ENCODE measurements around the gene COBL.

Gene COBL

GRCh38 chr7:51140199-51141164 is 176.1 kb downstream of the COBL start:
- DNase-seq, result no peak

DNA sequence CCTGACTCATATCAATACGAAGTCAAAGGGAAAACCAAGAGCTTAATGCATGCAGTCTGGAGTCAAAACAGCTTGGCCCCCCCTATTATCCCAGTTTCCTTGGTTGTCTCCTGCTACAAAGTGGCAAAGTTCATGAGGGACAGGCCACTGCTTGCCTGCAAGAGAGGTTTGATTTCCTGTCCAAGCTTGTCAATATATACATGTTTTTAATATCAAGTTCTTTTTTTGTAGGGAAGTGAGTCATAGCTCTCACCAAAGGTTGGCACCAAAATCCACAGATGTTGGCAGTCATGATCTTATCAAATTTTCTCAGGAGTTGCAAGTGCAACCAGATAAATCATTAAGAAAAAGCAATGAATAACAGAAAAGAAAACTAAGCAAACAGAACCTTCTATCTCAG is 176.8 kb downstream of the COBL start:
- DNase-seq, result no peak

DNA sequence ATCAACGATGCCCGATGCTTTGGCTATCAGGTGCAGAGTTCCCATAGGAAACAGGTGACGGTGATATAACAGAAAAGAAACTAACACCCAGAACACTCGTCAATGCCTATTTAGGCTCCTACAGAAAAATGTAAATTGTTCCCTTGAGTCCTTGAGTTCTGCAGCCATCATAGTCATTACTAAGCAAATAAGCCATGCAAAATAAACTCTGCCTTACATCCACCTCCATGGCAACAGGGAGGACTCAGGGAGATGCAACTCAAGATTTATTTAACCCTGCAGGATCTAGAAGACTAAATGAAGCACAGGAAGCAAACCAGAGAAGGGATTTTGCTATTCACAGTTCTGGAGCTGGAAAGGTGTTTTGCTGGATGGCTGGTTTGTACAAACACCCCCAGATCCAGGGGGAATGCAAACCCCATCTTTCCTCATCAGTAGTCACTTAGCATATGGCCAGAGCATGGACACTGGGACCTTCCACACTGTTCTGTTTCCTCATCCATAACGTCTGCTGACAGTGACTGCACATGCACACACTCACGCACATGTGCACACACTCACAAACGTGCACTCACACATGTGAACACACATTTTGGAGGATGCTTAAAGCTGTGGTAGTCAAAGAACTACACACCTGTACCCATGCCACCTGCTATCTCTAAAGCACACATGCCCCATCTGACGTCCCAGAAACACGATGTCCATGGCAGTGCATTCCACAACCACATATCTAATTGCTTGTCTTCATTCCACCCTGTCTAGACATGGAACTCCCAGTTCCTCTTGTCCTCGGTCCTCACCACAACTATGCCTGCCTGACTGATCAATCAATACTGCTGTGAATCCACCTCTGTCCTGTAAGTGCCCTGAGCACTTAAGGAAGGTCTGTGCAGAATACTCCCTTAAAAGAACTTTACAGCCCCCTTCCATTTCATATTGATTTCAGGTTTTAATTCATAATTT is 178.2 kb downstream of the COBL start:
- no peak for DNase-seq

- DNase-seq, result no peak
Observed at GRCh38 chr7:51135576-51135975, 181.0 kb downstream of the COBL start.

GRCh38 chr7:51134013-51134441 is 182.6 kb downstream of the COBL start:
- DNase-seq, result no peak

DNA sequence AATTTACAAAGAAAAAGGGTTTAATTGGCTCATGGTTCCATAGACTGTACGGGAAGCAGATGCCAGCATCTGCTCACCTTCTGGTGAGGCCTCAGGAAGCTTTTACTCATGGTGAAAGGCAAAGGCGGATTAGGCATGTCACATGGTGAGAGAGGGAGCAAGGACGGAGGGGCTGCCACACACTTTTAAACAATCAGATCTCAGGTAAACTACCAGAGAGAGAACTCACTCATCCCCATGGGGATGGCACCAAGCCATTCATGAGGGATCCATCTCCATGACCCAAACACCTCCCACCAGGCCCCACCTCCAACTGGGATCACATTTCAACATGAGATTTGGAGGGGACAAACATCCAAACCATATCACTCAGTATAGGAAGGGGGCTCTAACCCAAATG is 183.9 kb downstream of the COBL start:
- DNase-seq, result no peak

DNA sequence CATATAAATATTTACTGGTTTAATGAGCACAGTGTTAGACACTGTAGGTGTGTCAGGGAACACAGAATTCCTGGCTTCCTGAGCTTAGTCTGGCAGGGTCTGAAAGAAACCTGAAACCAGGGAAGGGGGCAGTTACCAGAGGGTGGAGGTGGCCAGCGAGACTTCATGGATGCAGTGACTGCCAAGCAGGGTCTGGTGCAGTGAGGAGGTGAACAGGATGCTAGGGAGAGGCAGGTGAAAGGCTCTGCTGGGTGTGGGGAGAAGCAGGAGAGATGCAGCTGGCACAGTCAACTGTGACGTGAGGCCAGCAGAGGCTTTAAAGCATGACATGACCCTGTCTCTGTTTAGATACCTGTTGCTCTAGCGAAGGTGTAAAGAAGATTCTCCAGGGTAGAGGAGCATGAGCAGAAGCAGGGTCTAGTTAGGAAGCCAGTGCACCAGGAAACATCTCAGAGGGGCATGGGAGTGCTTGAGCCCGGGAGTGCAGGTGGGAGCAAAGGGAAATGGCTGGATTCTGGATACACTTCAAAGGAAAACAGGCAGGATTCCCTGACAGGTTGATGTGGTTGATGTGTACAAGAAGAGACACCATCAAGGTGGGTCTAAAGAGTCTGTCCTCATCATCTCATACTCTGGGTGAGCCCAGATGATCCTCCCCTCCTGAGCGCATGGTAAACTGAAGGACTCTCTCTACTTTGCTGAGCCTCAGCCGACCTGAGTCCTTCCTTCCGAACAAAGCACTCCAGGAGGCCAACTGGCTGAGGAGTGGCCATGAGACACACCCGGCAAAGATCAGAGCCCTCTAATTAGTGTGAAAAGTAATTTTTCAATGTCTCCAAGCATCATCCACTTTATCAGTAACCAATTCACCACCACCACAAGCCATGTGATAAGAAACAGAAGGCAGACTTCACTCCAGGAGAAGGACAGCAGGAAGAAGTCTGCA is 186.8 kb downstream of the COBL start:
- DNase-seq, result no peak

GRCh38 chr7:51128545-51129435 is 187.8 kb downstream of the COBL start:
- no peak for DNase-seq

- DNase-seq, result no peak
Observed at GRCh38 chr7:51127618-51127904, 189.0 kb downstream of the COBL start.

GRCh38 chr7:51126813-51127617 is 189.6 kb downstream of the COBL start:
- no peak for DNase-seq

DNA sequence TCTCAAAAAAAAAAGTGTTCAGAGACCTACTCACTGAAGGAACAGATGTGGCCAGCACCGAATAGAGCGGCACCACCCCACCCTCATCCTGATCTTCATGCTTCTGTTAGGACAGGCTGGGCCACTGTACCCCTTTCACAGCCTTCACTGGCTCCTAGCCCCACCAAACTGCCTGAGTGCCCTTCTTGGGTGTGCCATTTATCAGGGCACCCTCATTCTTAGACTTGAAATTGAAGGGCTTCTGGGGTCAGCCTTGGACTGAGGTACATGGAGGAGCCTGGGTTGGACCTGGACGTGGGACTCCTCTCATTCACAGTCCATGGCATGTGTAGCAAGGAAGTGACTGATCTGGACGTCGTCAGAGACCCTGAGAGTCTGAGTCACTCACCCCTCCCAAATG is 190.3 kb downstream of the COBL start:
- no peak for DNase-seq

GRCh38 chr7:51124321-51124720 is 192.3 kb downstream of the COBL start:
- no peak for DNase-seq

DNA sequence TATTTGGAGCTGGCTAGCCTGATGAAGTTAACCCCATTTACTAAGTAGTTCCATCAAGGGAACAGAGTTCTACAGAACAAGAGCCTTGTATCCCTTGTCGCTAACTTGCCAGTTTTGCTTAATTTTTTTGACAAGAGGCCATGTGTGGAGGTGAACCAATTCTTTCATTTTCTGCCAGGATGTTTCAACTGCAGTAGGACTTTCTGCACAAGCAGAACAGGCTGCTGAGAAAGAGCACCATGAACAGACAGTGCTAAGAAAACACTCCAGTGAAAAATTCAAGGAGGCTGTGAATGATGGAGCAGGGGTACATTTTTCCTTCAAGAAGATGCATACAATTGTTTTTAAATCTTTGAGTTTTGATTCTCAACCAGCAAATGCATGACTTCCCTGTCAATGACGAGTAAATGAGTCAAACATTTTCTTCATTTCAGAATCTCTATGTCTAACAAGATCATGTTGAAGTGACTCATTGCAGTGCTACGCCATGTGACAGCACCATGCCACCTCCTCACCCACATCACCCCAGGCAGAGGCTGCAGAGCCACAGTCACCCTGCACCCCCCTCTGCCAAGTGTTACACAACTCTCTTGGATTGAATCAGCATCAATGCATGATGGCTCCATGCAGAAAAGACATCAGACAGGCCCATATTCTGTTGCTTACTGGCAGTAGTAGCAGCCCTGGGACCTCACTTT is 193.1 kb downstream of the COBL start:
- DNase-seq, result no peak

DNA sequence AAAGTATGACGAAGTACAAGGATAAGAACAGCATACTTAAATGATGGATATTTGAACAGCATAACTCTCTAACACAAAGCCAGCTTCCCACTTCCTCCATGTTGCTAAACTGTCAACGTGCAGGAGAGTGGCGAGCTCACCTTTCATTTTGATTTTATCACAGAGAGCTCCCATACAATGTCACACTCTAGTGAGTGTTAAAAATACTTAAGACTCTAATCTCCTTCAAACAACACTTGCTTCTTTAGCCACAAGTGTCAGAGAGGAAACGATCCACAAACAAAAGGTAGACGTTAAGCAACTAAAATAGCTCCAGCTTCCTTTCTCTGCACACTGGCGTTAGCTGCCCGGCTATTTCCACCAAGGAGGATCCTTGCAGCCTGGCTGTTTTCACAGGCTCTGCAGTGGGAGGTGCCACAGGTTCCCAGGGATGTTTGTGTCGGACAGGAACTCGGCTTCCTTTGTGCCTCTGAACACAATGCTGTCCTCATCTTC is 194.6 kb downstream of the COBL start:
- no peak for DNase-seq

DNA sequence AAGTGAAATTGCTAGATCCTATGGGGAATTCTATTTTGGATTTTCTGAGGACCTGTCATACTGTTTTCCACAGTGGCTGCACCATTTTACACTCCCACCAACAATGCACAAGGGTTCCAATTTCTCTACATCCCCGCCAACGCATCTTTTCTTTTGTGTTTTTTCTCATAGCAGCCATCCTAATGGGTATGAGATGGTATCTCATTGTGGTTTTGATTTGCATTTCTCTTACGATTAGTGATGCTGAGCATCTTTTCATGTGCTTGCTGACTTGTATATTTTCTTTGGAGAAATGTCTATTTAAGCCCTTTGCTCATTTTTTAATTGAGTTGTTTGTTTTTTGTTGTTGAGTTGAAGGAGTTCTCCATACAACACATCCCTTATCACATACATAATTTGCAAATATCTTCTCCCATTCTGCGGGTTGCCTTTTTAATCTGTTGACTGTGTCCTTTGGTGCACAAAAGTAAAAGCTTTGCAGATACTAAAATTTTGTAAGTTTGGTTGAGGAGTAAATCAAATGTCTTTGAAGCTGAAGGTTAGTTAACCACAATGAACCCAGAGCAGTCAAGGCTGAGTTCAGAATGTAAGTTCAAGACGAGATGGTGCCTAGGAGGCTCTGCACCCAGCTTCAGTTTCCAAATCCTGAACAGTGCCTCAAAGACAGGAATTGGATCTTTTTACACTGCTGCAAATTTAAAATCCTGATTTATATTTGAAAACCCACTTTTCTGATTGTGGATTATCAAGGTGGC is 195.4 kb downstream of the COBL start:
- no peak for DNase-seq

GRCh38 chr7:51118628-51119027 is 198.0 kb downstream of the COBL start:
- no peak for DNase-seq

DNA sequence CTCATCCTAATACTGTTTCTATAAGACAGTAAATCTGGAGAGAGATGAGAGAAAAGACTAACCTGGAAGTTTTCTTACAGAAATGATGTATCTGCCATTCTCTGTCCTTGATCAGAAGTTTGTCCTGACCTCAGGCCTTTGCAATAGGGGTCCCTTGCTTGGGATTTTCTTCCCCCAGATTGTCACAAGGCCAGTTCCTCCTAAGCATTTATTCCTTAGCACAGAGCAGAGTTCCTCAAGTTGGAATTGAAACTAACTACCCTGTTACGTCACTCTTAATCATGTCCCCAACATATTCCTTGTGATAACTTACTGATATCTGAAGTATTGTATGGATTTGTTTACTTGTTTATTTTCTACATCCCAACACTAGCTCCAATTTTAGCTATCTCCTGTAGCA is 202.1 kb downstream of the COBL start:
- no peak for DNase-seq

DNA sequence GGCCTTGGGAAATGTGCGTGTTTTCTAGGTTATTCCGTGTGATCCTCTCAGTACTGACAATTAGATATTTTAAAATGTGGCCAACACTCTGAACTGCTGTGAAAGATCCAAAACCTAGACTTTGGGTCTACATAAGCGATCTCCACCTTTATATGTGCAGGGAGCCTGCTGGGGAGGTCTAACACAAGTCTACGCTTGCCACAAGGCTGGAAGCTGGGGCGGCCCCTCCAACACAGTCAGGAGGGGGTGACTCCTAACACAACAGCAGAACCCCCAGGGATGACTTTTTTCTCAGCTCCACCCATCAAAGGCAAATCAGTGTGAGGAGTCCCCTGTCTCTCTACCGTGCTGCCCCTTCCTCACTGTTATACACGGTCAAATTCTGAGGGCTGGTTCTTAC is 202.6 kb downstream of the COBL start:
- no peak for DNase-seq

- DNase-seq, result no peak
Observed at GRCh38 chr7:51113560-51113959, 203.0 kb downstream of the COBL start.

All from NCI-H1417 treated with DMSO at 0.1 percent for 48 hours (cell line).